Endothelial cell of umbilical vein (primary cell): ENCODE data around the gene ARHGEF17.

Experiments used
- CTCF ChIP-seq, 2 donors: IDR thresholded peaks; 1 replicate in 1 of 2; 2 replicates in 1 of 2; pipeline ENCODE4 v1.5.1; 2011; ENCODE audit warnings: low read length in 2 of 2, mild to moderate bottlenecking in 2 of 2, moderate library complexity in 2 of 2, control low read depth in 1 of 2, inconsistent platforms in 1 of 2, low read depth in 1 of 2; ENCODE audit not compliant: insufficient read depth in 1 of 2; ENCODE audit errors: extremely low read depth in 1 of 2
- FOS ChIP-seq: IDR thresholded peaks from 2 replicates; pipeline ENCODE4 v1.6.1; 2011; ENCODE audit warnings: mild to moderate bottlenecking, low read length, moderate library complexity, borderline replicate concordance; ENCODE audit not compliant: insufficient read depth
- GATA2 ChIP-seq: IDR thresholded peaks from 2 replicates; pipeline ENCODE4 v1.7.0; 2011; ENCODE audit warnings: low read depth, mild to moderate bottlenecking, moderate library complexity, mixed read lengths, low read length; ENCODE audit not compliant: insufficient read length, insufficient read depth
- MAX ChIP-seq: IDR thresholded peaks from 2 replicates; pipeline ENCODE4 v1.6.1; 2011; ENCODE audit not compliant: insufficient read depth, insufficient read length
- MYC ChIP-seq: IDR thresholded peaks from one replicate; pipeline ENCODE4 v1.6.1; 2011; ENCODE audit warnings: mild to moderate bottlenecking, low read depth, low read length
- POLR2A ChIP-seq: IDR thresholded peaks from 2 replicates; pipeline ENCODE4 v1.6.1; 2012; ENCODE audit warnings: low read depth, mild to moderate bottlenecking, control low read depth, low read length

GRCh38 chr11:73320763-73321603 lies 12.9 kb downstream of the ARHGEF17 start:
- no peak for TF ChIP-seq CTCF (IDR thresholded peaks at IDR 0.05; ENCODE audit: extremely low read depth in 1 of 2, insufficient read depth in 1 of 2, low read depth in 1 of 2, low read length in 2 of 2)
- no peak for TF ChIP-seq POLR2A
- TF ChIP-seq MYC: no peak
- TF ChIP-seq MAX: no peak
- no peak for TF ChIP-seq GATA2
- TF ChIP-seq FOS: no peak
